ENCODE results near the gene B3GNT7.
"Not testable (repeated sequence)": the region's sequence is repeated elsewhere in the genome, so short reads cannot be mapped to it uniquely, and the experiment has no call there.

The B3GNT7 gene, protein sequence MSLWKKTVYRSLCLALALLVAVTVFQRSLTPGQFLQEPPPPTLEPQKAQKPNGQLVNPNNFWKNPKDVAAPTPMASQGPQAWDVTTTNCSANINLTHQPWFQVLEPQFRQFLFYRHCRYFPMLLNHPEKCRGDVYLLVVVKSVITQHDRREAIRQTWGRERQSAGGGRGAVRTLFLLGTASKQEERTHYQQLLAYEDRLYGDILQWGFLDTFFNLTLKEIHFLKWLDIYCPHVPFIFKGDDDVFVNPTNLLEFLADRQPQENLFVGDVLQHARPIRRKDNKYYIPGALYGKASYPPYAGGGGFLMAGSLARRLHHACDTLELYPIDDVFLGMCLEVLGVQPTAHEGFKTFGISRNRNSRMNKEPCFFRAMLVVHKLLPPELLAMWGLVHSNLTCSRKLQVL

DNA sequence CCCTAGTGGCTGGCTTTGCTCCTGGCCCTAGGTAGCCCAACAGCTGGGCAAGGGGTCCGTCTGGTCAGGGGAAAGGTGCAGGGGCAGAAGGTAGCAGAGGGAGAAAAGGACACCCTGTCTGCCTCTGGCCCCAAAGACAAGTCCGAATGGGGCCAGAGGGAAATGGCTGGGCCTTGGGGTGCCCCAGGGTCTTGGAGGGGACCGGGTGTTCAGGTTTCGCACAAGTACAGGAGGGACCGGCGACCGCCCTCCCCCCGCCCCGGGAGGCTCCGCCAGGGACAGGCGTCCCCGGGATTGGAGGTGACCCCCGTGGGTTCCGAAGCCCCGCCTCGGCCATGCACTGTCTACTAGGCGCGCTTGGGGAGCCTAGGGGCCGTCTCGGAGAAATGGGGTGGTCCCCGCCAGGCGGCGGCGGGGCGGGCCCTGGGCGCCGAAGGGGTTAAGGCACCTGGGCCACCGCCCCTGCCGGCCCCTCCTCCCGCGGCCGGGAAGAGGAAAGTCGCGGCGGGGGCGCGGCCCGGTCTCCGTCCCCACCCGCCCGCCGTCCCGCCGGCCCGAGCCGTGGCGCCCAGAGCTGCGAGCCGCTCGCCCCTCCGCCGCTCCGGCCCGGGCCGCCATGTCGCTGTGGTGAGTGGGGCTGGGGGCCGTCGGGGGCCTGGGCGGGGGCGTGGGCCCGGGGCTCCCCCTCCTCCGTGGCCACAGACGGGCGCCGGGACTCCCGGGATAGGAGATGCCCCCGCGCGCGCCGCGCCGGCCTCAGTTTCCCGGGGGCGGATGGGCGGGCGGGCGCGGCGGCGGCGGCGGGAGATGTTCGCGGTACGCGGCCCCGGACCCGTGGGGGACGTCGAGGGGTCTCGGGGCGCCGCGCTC is at the start of gene B3GNT7:
B3GNT7 (plus strand) TSS at position 523 of the 870 bp plus-strand sequence; CDS start at position 617, 94 bp downstream.
- no peak for DNase-seq

DNA sequence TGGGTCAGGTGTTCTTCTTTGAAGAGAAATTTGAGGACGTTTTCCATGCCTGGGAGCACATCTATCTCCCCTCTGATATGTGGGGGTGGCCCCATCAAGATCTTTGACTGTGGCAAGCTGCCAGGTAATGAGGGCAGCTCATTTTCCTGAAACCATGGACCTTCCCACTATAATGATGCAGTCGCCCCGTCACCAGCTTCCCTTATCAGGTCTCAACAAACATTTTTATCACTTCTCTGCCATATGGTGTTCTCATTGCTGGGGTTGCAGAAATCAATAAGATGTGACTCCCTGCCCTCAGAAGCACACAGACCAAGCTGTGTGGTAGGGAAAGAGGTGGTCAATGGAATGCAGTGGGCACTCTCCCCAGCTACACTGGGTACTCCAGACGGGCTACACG is 48.4 kb upstream of the B3GNT7 start:
- DNase-seq: no peak

DNA sequence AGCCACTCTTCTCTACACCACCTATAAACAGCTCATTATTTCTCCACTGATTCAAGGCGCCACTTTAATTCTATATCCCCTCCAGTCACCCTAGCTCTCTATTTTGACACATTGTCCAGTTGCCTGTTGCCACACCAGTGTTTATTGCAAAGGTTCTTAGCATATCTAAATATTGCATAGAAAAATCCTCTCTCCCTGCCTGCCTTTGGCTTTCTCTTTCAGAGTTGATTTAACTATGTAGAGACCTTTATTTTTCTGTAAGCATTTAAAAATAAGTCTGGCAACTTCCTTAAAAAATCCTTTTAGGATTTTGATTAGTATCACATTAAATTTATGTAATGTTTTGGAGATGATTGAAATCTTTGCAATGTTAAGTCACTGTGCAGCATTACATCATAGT is 47.9 kb upstream of the B3GNT7 start:
- no peak for DNase-seq

DNA sequence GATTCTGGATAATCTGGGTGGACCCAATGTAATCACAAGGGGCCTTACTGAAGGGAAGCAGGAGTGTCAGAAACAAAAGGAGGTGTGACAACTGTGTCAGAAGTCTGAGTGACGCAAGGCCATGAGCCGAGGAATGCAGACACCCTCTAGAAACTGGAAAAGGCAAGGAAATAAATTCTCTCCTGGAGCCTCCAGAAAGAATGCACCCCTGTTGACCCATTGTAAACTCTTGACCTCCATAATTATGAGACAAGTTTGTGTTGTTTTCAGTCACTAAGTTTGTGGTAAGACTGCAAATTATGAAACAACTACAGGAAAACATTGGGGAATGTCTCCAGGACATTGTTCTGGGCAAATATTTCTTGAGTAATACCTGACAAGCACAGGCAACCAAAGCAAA is 47.3 kb upstream of the B3GNT7 start:
- DNase-seq: no peak

DNA sequence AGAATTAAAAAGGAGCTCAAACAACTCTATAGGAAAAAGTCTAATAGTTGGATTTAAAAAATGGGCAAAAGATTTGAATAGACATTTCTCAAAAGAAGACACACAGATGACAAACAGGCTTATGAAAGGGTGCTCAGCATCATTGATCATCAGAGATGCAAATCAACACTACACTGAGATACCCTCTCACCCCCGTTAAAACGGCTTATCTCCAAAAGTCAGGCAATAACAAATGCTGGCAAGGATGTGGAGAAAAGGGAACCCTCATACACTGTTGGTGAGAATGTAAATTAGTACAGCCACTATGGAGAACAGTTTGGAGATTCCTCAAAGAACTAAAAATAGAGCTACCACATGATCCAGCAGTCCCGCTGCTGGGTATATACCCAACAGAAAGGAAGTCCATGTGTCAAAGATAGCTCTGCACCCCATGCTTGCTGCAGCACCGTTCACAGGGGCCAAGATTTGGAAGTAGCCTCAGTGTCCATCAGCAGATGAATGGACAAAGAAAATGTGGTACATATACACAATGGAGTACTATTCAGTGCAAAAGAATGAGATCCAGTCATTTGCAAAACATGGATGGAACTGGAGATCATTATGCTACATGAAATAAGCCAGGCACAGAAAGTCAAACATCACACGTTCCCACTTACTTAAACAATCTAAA is 46.7 kb upstream of the B3GNT7 start:
- no peak for DNase-seq

DNA sequence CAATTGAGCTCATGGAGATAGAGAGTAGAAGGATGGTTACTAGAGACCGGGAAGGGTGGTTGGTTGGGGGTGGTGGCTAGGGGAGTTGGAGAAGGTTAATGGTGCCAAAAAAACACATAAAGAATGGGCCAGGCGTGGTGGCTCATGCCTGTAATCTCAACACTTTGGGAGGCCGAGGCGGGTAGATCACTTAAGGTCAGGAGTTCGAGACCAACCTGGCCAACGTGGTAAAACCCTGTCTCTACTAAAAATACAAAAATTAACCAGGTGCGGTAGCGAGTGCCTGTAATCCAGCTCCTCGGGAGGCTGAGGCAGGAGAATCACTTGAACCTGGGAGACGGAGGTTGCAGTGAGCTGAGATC is 46.2 kb upstream of the B3GNT7 start:
- DNase-seq: not testable (repeated sequence)

DNA sequence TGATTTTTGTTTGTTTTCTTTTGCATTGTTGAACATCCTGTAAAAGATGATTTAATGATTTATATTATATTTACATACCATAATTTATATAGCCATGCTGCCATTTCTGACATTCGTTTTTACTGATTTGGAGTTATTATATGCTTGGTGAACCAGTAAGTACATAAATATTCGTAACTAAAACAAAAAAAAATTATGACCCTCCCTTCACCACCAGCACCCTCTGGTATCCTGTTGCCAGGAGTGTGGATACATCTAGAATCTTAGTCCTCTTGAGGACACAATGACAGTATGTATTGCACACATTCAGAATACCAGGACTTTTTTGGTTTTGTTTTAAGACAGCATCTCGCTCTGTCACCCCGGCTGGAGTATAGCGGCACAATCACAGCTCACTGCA is 43.9 kb upstream of the B3GNT7 start:
- DNase-seq: no peak

DNA sequence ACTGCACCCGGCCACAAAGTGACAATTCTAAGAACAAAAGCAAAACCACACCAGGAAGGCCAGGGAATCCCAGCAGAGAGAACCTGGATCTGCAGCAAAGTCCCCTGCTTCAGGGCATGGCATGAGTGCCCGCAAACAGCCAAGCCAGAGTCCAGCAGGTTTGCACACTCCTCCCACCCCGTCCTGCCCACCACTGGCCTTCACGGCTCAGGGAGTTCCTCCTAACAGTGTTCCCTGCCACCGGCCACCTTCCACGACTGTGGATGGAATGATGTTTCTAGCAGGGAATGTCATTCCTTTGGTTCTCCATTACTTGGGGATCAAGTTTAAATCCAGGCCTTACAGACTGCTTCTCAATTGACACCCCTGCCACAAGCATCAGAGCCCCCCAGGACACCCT is 42.0 kb upstream of the B3GNT7 start:
- DNase-seq: no peak

DNA sequence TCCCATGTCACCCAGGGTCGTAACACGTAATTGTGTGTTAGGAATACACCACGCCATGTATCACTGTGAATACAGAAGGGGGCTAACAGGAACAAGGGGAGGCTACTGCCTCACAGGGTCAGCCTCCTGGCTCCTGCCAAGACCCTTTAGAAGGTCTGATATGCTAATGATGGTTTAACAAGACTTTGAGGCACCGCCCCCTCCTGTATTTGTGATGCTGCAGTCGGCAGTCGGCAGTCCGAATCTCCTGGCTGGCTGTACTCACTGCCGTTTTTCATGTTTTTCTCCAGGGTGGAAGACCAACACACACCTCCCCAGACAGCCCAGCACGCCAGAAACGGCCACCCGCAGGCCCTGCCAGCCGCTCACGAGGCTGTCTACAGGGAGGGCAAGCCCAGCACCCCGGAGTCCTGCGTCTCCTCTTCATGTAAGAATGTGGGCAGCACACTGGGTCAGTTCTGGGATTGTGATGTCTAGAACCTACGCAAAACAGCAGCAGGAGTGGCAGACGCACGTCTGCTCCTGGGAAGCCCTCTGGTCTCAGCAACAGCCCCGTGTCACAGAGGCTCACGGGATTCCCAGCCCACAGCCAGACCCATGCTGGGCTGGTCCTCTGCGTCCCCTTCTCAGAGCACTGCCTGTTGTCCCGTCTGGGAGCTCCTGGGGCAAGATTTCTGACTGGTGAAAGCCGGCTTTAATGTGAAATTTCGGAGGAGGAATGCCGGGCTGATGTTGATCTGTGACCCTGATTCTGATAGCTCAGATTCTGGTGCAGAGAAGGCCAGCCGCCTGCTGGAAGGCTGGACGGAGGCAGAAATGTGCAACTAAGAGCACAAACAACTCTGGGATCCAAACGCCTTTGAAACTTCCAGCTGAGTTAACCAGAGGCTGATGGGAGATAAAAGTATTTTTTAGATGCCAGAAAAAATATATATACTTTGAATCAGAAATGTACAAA is 39.7 kb upstream of the B3GNT7 start:
- DNase-seq: no peak

DNA sequence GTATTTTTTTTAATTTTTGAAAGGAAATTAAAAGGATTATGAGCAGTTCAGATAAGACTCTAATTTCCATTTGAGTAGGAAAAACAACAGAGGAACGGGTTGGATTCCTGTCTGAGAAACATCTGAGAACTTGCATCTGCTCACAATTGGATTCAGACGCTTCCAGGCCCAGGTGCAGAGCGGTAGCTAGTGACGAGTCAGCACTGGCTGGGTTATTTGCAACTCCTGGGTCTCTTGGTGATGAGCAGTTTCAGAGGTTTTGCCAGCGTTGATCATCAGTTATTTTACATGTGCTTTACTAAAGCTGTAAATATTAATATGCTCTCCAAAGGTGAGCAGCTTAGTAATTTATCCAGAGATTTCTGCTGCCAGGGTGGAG is 39.1 kb upstream of the B3GNT7 start:
- DNase-seq: no peak

DNA sequence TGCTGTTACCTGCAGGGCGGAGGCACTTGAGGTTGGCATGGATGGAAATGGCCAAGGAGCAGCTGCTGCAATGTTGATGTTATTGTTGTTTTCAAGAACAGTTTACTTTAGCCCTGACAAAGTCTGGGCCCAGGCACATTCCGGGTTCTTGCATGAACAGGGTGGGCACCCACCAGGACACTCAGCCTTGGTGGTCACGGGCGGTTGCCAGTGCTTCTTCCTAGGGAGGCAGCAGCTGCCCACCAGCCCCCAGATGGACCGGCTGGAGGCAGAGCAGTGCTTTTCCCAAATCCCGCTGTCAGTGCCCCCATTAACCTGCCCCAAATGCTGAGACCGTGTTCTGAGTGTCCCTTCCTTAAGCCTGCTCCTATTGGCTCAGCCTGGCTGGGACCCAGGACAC is 38.5 kb upstream of the B3GNT7 start:
- DNase-seq: no peak

DNA sequence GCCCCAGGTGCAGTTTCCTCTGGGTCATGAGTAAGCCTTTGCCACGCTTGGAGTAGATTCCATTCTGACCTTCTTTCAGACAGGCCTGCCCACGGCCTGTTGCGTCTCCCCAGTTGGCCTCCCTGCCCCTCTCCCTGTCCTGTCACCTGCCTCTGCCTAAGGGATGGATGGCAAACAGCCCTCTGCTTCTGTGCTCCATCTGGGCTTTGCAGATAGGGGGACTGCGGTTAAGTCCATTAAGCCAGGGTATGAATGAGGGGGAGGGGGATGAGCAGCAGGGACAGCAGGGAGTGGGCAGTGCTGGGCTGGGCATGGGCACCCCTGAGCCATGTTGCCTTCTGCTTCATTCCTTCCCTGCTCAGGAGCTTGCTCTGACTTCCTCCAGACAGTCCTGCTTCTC is 37.6 kb upstream of the B3GNT7 start:
- no peak for DNase-seq

DNA sequence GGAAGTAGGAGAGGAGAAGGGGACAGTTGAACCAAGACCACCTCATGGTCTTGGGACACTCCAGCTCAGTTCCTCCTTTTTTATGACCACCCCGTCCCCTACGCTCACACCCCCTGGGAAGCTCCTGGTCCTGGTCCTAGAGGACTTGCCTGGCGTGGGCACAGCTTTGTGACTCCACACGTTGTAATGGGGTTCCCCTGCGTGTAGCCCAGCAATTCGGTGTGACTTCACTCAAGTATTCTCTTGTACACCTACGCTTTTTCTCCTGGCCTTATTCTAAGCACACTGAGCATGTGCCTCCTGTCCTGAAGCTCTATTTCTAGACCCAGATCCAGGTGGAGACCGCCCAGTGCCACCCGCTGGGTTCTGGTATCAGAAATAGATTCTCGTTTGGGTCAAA is 36.1 kb upstream of the B3GNT7 start:
- no peak for DNase-seq

DNA sequence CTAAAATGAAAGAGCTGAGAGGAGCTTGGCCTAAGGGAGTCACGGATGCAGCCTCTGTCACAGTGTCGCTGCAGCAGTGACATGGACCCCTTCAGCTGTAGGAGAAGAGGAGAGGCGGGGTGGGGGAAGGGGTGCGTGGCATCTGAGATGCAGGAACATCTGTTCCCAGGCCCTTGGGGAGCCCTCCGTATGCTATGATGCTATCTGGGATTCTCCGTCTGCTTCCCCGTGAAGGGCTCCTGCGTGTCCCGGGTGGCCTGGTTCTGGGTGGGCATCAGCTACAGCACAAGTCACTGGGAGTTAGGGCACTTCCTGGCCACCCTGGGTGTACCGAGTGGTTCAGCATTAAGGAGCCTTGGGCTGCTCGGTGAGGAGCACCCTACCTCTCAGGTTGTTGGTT is 35.6 kb upstream of the B3GNT7 start:
- DNase-seq: no peak

DNA sequence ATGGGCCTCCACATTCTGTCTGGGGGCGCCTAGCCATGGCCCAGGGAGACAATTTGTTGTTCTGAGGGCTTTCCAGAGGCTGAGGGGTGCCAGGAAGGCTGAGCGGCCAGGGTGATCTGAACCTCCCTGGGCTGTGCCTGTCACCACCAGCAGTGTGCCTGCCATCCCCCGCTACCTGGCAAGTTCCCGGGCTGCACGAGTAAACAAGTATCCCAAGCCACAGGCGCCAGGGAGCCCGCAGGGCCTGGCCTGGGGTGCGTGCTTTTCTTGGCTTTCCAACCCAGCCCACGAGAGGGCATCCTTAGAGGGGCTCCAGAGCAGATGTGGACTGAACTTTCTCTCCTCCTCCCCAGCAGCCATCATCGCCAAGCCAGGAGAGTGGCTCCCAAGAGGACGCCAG is 35.1 kb upstream of the B3GNT7 start:
- no peak for DNase-seq

DNA sequence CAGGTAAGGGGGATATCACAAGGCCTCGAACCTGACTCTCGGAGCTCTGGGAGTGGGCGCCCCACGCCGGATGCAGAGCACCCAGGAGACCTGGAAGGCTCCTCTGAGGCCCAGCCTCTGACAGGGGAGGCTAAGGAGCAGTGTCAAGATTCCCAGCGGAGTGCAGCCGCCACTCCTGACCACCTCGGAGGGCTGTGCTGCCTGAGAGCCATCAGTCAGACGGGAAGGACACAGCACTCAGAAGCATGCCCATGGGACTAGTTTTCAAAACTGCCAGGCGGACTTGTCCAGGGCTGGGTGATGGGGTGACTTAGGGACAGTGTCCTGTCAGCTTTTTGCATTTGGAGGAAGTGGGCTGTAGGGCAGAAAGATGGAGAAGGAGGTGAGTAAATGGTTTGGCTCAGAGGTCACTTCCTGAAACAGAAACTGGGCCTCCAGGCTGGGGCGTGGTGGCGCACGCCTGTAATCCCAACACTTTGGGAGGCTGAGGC is 34.6 kb upstream of the B3GNT7 start:
- DNase-seq: no peak

DNA sequence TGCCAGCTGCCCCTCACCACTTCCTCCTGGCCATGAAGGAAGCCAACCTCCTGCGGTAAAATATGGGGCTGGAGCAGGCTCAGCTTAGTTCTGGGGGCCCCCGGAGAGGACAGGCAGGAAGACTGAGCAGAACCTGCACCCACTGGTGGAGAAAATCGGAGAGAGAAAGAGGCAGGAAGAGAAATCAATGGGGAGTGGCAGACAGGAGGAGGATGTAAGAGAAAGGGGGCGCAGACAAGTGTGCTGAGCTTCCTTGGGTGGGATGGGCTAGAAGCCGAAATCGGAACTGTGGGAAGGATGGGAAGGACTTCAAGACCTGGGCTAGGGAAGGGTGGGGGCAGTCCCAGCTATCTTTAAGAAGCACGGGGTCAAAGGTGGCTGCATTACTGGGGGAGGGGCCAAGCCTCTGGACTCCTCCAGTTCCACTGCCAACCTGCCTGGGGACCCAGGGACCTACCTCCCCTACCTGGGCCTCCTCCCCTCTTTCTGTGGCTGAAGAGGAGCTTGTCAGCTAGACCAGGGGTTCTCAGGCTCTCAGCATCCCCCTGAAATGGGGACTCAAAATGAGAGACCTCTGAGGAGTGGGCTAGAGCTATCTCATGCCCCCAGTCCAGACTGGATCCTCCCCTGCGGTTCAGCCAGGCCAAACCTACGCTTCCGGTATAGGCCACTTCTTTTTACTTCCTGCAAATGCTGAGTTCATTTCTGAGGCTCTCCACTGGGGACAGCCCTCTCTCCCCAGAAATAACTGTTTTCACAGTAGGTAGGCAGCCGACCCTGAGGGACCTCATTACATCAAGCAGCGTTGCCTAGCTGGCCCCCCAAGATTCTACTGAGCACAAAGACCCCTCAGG is 33.6 kb upstream of the B3GNT7 start:
- no peak for DNase-seq

DNA sequence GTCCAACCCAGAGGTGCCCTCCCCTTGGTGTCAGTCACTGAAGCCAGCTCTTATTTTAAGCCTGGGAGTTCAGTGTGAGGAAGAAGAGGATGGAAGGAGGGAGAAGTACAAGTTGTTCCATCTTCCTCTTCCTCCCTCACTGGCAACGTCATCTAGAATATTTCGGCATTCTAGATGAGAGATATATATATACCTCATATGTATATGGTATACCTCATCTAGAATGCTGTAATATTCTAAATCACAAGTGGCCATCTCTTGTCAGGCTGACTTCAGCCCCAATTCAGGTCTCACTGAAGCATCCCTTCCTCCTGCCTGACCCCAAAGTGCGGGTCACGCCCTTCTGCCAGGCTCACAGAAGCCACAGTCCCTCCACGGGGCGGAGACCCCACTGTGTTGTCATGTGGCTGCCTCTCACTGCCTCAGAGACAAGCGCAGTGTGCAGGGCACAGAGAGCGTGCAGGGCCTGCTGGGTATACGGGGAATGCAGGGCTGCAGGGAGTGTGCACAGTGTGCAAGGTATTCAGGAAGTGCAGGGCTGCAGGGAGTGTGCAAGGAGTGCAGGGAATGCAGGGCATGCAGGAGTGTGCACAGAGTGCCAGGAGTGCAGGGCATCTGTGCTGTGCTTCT is 32.8 kb upstream of the B3GNT7 start:
- DNase-seq: no peak

DNA sequence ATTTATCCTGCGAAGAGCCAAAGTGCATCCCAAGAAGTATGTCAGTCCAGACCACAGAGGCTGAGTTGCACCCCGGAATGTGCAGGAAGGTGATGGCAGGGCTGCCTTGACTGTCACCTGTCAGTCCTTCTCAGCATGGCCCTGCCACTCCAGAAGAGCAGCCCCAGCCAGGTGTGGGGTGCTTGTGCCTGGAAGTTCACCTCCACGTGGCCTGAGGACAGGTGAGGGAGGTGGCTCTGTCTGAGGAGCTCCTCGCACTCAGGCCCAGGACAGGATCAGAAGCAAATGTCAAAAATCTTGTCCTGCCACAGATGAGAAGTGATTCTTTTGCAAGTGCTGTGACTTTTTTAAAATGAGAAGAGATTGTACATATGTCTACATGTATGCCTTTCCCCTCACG is 31.4 kb upstream of the B3GNT7 start:
- no peak for DNase-seq

DNA sequence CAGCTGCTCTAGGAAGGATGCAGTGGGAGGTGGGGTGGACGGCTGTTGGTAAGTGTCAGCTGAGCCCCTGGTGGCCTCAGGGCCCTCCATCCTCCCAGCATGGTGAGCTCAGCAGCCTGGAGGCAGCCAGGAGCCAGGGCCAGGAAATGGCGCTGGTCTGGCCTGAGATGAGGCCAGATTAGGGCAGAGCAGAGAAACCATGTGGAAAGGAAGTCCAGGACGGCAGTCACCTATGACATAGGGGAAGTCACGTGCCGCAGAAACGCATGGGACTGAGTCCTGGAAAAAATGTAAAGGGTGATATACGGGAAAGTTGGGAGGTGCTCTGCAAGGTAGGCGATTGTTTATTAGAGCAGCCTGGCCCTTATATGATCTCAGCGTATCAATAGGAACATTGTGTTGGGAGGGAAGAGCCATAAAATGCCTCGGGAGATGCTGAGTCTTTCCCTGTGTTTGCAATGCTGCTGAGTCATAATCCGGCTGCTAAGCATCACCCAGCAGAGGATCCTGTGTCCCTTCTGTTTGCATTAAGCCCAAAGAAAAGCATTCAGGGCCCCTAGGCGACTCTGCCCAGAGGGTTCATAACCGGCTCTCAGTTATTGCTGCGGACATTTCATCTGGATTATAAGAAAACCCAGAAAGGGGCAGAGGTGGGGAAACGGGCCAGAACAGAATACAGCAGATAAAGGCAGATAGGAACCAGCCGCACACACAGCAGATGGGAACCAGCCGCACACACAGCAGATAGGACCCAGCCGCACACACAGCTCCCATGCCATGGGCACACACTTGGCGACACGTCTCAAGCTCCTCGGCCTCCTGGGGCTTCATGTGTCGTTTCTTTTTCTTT is 30.3 kb upstream of the B3GNT7 start:
- DNase-seq: no peak

Measured in NCI-H748 treated with DMSO at 0.1 percent for 48 hours (cell line).